Frontal cortex (tissue), 4 donors: ENCODE measurements around the gene CDO1. TPM values are rescaled to one million over a fixed set of nuclear protein-coding genes. Genes with fewer than 3 reads are reported as not detected.

ENCODE experiments used
- DNase-seq, 2 donors: peaks; one replicate each; pipeline ENCODE4 v3.0.0; 2012; ENCODE audit warnings: low spot score in 2 of 2
- FAIRE-seq: peaks from 2 replicates; lab custom pipeline; 2012; peaks lifted over from hg19 to GRCh38; lab: Jason Lieb, UNC
- total RNA-seq: library from RNA; depleted of rRNA; stranded (reverse); fragments of >200 nt; gene quantifications from one replicate; pipeline ENCODE4 v1.2.3, GENCODE V29; 2014
- donor health status: control.
- donor health status: control.
- donor health status: control.

The CDO1 gene
- 53.8 TPM for total RNA-seq

GRCh38 chr5:115816226-115817081, at the start of gene CDO1:
CDO1 (minus strand) TSS chr5:115816659; CDS start chr5:115816397, 262 bp downstream.
- no peak for FAIRE-seq

GRCh38 chr5:115859378-115859777, 42.9 kb upstream of the CDO1 start:
- DNase-seq: no peak
- FAIRE-seq: no peak

More at GRCh38 chr5:115816226-115817081, at the start of gene CDO1:
- DNase-seq: peak; percentile 55 to 58

- no peak for DNase-seq
- no peak for FAIRE-seq
These were observed 41.9 kb upstream of the CDO1 start for GRCh38 chr5:115858396-115858795.

- DNase-seq (no peak), FAIRE-seq (no peak)
These were observed 41.3 kb upstream of the CDO1 start for GRCh38 chr5:115857626-115858349.

GRCh38 chr5:115857057-115857479, 40.6 kb upstream of the CDO1 start:
- no peak for FAIRE-seq

GRCh38 chr5:115855959-115856358, 39.5 kb upstream of the CDO1 start:
- FAIRE-seq (no peak), DNase-seq (no peak)

More at GRCh38 chr5:115857057-115857479, 40.6 kb upstream of the CDO1 start:
- DNase-seq: no peak

GRCh38 chr5:115854139-115854538, 37.7 kb upstream of the CDO1 start:
- no peak for DNase-seq

GRCh38 chr5:115850744-115851416, 34.4 kb upstream of the CDO1 start:
- FAIRE-seq (no peak), DNase-seq (no peak)

More at GRCh38 chr5:115854139-115854538, 37.7 kb upstream of the CDO1 start:
- FAIRE-seq: no peak

GRCh38 chr5:115849258-115849798, 32.9 kb upstream of the CDO1 start:
- FAIRE-seq (no peak), DNase-seq (no peak)

GRCh38 chr5:115847290-115847689, 30.8 kb upstream of the CDO1 start:
- DNase-seq (no peak), FAIRE-seq (no peak)

- DNase-seq (no peak), FAIRE-seq (no peak)
These were observed 27.9 kb upstream of the CDO1 start for GRCh38 chr5:115844321-115844817.

GRCh38 chr5:115843444-115844130, 27.1 kb upstream of the CDO1 start:
- DNase-seq: no peak
- no peak for FAIRE-seq

GRCh38 chr5:115842952-115843351, 26.5 kb upstream of the CDO1 start:
- DNase-seq (no peak), FAIRE-seq (no peak)

GRCh38 chr5:115842089-115842935, 25.9 kb upstream of the CDO1 start:
- DNase-seq (peak in 1 of 2 donors; percentile 48), FAIRE-seq (no peak)

GRCh38 chr5:115841382-115842088, 25.1 kb upstream of the CDO1 start, which contains the start of the genes AP3S1 and ATG12:
AP3S1 (plus strand) TSS chr5:115841935; CDS start chr5:115842038, 103 bp downstream.
ATG12 (minus strand) TSS chr5:115841565; CDS start chr5:115841552, 13 bp downstream.
- DNase-seq (peak; percentile 83 to 88), FAIRE-seq (no peak)

GRCh38 chr5:115840873-115841272, 24.4 kb upstream of the CDO1 start:
- DNase-seq (no peak), FAIRE-seq (no peak)

- DNase-seq (peak in 1 of 2 donors; percentile 19), FAIRE-seq (no peak)
These were observed 22.5 kb upstream of the CDO1 start for GRCh38 chr5:115838885-115839518.
